NCI-H187 treated with DMSO at 0.1 percent for 48 hours (cell line): ENCODE data around the gene DIPK1B.

Experiments
- DNase-seq: peaks from one replicate; lab custom pipeline; 2025; lab: John Stamatoyannopoulos, UW

The DIPK1B gene

DNA sequence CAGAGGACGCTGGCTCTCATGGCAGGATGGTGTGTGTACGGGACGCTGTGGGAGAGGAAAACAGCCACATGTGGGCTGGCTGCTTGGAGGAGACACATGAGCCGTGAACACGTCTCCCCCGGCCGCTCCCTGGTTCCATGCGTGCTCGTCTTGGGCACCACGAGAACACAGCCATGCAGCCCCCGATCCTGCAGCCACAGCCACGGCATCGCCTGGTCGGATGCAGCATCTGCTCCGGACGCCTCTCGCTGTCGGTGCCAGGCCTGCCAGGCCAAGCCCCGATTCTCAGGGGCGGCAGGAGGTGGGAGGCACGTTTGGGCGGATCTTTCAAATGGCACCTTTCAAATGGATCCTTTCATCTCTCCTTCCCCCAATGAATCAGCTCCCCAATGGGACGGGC lies 27.1 kb downstream of the DIPK1B start:
- DNase-seq: no peak

DNA sequence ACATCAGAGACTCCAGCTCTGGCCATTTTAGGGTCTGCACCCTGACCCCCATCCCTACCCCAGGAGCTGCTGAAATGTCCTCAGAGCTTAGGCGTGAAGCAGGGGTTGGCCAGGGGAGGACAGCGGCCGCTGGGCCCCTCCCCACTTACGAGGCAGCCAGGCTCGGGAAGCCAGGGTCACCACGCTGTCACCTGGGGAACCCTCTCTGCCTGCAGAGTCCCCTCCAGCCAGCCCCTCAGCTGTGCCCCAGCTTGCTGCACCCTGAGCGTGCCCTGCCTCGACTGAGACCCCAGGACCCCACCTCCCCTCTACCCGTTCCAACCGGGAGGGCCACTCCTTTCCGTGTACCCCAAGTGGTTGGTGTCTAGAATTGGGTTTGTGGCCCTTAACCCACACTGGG lies 27.7 kb downstream of the DIPK1B start:
- DNase-seq: no peak

DNA sequence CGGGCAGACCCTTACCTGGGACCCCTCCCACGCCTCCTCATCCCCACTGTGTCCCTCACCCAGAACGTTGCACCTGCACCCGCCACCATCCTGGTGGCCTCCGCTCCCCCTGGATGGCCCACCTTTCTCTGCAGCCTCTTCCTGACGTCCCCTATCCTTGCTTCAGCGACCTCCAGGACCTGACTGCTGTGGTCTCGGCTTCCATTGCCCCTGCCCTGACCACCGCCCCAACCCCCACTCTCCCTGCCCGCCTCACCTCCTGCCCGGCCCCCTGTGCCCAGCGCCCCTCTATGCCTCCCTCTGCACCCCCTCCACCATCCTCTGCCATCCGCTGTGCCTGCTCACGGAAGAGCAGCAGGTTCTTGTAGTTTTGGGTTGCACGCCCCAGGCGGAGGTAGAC lies 28.1 kb downstream of the DIPK1B start:
- DNase-seq: no peak

DNA sequence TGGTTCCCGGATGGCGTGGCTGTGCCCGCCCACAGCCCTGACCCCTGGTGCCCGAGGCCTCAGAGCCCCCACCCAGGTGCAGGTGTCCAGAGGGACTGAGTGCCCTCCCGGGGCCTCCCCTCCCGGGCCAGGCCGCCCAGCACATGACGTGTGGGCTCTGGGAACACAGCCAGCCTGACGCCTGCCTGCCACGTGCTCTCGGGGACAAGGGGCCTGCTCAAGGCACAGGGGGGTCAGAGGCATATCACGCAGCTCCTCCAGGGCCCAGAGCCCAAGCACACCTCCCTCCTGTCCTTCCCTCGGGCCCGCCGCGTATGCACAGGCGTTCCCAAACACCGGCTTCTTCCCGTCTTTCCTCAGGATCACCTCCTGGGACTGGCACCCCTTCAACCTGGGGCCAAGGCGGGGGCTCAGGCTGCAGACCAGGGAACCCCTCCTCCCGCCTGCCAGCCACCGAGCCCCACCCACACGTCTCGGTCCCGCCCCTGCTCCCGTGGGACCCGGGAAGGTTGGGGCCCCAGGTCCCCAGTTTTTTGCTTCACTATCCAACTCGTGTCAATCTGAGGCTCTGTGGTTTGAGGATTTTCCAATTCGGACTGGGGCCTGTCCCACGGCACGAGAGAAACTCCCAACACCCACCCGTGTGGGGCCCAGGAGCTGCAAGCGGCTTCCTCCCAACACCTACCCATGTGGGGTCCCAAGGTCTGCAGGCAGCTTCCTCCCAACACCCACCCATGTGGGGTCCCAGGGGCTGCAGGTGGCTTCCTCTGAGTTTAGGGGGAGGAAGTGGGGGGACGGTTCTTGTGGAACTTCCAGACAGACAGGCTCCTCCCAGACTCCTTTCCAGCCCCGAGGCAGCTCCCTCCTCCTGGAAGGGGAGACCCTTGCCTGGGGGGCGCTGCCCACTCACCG lies 28.9 kb downstream of the DIPK1B start:
- DNase-seq: no peak

DNA sequence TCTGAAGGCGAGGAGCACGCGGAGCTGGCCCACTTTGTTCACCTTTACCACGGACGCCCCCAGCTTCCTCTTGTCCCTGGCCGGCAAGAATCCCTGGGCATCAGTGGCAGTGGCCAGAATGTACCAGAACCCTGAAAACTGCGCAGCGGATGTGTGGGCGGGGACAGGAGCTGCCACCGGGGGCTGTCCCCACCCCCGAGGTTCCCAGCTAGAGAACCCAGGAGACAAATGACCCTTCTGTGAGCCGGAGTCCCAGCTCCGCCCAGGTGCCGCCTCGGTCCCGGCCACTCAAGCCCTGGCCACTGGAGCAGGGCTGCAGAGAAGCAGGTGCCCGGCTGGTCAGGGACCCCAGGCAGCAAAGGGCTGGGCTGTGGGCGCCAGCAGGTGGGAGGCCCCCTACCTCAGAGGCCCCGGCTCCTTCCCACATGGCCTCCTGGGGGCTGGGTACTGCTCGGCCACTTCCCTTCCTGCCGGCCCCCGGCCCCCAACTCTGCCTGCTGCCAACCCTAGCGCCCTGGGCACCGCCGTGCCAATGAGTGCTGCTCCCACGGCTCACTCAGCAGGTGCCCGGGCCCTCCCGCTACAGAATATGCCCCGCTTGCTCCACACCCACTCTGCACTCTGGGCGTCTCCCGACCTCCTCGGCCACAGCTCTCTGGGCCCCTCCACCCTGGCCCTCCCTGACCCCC lies 29.7 kb downstream of the DIPK1B start:
- no peak for DNase-seq

DNA sequence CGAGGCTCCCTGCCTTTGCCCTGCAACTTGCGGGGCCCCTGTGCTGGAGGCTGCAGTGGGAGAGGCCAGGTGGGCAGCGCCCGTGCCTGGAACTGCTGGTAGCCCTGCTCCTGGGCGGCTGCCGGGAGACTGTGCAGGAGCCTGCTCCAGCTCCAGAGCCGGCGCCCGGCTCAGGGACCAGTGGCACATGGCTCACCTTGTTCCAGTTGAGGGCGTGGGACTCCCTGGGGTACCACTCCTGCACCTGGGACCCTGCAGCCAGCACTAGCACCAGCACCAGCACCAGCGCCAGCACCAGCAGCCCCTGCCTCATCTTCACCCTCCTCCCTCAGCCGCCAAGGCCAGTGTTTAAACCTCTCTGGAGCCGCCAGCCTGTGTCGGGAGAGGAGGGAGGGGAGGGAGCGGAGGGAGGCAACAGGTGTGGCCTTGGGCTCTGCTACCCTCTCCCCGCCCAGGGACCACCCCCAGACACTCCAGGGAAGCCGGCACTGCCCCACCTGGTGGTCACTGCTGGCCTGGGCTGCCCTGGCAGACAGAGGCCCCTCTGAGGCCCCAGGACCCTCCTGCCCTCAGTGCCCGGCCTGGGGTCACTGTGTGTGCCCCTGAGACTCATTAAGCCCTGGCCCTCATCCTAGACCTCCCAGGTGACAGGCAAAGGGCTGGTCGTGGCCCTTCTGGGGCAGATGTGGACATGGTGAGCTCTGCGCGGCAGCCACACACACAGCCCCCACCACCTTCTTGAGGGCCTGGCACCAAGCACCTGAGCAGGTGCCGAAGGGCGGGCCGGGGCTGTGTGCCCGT lies 30.4 kb downstream of the DIPK1B start, which contains the start of gene LCN10:
Gene LCN10, minus strand, starts transcription at position 350 of the 801 bp plus-strand sequence. Its CDS starts 37 bp downstream, at position 313.
- no peak for DNase-seq

DNA sequence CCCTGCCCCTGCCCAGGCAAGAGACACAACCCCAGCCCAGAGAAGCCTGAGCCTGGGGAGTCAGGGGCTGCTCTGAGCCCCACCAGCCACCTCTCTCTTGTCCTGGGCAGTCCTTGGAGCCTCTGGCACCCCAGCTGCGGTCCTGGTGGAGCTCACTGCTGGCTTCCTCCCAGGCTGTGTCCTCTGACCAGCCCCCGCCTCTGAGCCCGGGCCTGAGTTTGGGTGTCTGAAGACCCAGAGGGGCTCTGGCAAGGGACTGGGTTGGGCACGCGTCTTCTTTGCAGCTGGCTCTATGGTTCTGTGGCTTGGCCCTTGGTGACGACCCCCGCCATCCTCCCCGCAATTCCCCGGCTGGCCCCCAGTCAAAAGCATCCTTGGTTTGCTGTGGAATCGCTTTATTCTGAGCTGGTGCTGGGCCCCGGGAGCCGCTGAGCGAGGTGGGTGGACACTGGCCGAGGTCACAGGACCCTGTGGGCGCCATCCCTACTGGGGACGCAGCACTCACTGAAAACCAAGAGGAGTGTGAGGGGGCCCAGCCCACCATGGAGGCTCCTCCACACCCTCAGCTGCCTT lies 31.4 kb downstream of the DIPK1B start:
- DNase-seq: no peak

DNA sequence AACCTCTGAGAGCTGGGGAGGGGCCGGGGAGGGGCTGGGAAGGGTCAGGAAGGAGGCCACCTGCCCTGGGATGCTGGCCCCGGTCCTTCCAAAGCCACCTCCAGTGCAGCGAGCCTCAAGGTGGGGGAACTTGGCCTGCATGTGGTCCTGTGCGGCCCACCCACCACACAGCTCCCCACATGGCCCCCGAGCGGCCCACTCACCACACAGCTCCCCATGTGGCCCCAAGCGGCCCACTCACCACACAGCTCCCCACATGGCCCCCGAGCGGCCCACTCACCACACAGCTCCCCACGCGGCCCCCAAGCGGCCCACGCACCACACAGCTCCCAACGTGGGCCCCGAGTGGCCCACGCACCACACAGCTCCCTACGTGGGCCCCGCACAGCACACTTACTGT lies 32.4 kb downstream of the DIPK1B start:
- DNase-seq: no peak

DNA sequence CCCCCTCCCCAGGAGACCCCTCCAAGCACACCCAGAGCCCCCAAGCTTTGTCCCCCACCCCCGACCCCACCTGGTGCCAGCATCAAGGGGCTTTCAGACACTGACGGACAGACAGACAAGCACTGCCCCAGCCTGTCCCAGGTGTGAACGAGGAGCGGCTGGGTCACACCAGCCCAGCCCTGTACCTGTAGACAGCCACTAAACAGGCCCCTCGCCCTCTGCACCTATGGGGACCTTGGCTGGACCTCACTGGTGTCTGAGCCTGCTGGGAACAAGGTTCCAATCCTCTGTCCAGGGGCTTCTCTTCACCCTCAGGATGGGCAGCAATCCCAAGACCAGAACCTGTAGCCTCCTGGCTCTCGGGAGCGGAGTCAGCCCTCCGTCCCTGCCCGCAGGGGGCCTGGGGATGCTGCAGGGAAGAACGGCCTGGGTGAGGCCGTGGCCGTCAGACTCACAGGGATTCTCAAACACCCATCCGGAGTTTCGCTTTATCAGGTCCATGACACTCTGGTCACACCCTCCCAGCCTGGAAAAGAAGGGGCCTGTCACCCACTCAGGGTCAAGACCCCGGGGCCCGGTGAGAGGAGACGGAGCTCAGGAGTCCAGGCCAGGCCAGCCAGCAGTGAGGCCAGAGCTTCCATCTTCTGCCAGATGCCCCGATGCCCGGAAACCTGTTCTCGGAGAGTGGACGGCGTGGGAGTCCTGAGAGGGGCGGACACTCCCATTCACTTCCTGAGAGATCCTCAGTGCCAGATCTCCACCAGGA lies 33.2 kb downstream of the DIPK1B start:
- DNase-seq: no peak

DNA sequence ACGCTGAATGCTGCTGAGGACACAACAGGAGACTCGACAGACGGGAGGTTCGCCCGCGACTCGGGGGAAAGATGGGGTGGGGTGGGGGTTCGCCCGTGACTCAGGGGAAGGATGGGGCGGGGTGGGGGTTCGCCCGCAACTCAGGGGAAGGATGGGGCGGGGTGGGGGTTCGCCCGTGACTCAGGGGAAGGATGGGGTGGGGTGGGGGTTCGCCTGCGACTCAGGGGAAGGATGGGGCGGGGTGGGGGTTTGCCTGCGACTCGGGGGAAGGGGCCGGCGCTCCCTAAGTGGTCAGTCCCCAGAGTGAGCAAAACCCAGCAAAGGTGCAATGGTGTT lies 33.8 kb downstream of the DIPK1B start:
- DNase-seq: no peak

DNA sequence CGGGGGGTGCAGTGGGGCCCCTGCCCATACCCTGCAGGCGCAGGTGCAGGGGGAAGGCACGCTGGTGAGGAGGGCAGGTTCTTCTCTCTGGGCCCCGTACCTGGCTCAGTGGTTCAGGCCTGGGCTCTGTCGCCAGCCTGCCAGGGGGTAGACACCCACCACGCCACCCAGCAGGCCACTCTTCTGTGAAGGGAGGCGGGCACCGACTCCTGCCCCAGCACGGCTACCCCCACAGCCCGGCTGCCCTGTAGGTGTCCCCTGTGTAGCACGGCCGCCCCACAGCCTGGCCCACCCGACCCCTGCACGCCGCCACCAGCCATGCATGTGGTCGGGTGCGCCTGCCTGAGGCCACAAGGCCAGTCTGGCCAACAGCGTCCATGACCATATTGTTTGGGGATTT lies 34.2 kb downstream of the DIPK1B start:
- no peak for DNase-seq

DNA sequence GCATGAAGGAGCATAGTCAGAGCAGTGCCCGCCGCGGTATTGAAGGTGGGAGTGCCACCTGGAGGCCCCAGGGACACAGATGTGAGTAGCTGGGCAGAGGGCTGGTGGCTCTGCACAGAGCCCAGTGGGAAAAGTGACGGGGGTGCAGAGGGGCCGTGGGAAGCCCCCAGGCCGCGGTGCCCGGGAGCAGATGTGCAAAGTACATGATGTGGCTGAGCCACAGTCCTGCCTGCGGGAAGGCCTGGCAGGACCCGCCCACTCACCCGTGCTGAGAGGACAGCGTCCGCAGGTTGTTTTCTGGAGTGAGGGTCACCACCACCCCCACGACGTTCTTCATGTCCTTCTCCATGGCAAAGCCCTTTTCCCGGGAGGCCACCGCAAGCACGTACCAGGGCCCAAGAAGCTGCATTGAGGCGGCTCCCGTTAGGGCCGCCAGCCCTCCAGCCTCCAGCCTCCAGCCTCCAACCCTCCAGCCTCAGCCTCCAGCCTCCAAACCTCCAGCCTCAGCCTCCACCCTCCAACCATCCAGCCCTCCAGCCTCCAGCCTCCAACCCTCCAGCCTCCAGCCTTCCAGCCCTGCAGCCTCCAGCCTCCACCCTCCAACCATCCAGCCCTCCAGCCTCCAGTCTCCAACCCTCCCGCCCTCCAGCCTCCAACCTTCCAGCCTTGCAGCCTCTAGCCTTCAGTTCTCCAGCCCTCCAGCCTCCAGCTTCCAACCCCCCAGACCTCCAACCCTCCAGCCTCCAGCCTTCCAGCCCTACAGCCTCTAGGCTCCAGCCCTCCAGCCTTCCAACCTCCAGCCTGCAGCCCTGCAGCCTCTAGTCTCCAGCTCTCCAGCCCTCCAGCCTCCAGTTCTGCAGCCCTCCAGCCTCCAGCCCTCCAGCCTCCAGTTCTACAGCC lies 35.0 kb downstream of the DIPK1B start:
- no peak for DNase-seq

DNA sequence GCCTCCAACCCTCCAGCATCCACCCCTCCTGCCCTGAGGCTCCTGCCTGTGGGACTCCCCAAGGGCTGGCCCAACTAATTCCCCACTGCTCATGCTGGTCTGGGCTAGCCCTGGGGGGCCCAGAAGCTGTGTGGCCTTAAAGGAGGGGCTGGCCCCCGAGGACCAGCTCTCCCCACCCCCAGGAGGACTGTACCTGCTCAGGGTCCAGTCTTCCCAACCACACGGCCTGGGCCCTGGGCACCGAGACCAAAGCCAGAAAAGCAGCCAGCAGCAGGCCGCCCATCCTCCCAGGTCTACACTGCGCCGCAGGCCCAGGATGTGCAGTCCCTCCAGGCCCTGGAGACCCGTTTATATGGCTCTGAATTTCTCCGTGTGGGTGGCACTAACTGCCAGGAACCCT lies 35.8 kb downstream of the DIPK1B start, which contains the start of gene LCN6:
Gene LCN6, minus strand, starts transcription at position 325 of the 400 bp plus-strand sequence. Its CDS starts 42 bp downstream, at position 283.
- no peak for DNase-seq

DNA sequence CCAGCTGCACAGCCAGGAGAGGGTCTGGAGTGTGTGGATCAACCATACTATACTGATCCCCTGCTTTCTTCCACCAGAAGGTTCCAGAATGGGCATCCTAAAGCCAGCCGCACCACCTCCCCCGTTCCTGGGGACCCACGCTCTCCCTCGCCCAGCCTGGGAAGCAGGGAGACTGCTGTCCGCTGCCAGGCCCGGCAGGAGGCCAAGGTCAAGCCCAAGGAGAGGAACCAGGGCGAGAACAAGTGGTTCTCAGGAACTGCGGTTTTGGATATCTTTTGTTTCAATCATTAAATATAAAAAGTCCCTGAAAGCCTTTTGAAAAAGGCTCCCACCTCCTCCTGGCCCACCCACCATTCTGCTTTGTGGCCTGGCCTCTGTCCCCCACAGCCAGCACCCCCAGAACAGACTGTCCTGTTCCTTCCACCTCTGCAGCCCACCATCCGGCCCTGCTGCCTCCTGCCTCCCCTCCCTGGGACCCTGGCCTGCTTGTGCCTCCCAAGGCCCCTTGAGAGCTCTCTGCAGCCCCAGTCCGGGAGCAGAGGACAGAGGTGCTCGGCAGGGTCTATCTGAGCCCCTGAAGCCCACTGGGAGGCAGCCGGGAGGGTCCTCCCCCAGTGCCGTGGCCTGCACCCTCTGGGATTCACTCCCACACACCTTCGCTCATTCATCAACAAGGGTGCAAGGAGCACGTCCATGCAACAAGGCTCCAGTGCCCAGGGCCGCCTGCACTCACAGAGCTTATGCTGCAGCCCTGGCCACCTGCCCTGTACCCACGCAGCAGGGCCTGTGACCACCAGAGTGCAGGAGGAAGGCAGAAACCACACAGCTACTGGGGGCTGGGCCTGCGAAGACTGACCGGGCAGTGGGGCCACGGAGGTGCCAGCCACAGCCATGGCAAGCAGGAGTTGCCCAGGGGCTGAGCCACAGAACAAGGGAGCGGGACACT lies 36.6 kb downstream of the DIPK1B start:
- no peak for DNase-seq

DNA sequence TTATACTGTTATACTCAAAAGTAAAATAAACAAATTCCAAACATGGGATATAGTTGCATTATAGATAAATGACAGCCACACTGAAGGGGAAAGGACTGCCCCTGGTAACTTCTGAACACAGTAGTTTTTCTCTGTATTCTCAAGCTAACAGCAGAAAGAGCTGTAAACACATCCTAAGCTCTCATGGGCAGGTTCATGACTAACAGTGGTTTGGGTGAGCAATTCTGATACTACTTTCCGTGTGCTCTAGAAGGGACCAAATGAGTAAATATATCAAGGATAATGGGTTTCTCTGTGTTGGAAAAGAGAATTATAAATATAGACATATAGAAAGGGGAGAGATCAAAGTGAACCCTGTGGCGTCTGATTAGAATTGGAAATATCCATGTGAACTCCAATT lies 38.2 kb downstream of the DIPK1B start:
- no peak for DNase-seq

DNA sequence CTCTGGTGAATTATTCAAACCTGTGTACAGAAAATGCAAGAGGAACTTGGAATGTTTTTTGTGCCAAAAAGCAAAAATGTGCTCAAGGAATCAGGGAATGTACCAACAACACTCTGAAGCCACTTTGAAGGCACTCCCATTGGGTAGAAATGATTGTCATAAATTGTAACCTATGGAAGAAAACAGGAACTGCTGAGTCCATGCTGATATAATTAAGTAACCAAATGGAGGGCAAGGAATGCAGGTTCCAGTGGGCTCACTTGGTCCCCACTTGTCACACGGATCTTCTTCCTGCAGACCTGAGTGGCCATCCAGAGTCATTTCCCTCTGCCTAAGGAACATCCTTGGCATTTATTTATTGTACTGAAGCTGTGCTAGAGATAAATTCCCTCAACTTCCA lies 38.9 kb downstream of the DIPK1B start:
- no peak for DNase-seq

DNA sequence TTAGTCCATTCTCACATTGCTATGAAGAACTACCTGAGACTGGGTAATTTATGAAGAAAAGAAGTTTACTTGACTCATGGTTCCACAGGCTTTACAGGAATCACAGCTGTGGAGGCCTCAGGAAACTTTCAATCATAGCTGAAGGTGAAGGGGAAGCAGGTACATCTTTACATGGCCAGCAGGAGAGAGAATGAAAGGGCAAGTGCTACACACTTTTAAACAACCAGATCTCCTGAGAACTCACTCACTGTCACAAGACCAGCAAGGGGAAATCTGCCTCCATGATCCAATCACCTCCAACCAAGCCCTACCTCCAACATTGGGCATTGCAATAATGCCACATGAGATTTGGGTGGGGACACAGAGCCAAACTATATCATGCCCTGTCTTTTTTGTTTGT lies 39.4 kb downstream of the DIPK1B start:
- no peak for DNase-seq

DNA sequence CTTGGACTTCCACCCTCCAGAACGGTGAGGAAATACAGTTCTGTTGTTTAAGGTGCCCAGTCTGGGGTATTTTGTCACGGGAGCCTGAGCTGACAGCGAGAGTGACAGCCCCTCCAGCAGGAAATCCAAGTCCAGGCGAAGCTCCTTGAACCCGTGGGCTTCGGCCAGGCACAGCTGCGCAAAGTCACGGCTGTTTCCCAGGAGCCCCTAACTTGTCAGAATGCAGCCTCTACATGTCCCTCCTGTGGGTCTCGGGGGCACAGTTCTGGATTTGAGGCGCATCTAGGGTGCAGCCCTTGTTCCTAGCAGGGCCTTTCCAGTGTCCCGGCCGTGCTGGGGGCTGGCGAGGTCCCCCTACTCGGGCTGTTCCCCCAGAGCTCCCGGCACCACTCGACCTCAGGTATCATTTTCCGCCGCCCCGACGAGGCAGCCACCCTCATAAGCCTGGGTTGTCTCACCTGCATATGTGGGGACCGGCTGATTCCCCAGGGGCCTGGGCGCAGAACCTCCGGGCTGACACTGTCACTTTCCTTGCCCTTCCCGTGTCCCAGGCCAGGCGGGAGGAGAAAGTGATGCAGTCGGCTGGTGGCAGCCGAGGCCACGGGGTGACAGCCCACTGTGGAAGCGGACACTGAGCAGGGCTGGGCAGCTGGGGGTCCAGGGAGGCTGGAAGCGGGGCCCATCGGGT lies 41.1 kb downstream of the DIPK1B start:
- DNase-seq: no peak
